Activated T-cell treated with anti-CD3 and anti-CD28 coated beads for 24 hours (primary cell): ENCODE data around the gene SLC9A8.
"Not testable (repeated sequence)": the region's sequence is repeated elsewhere in the genome, so short reads cannot be mapped to it uniquely, and the experiment has no call there.

Source experiments
- DNase-seq: peaks from one replicate; pipeline ENCODE4 v3.0.0-alpha.2; 2020; ENCODE audit warnings: low read depth

The SLC9A8 gene

GRCh38 chr20:49812507-49813304 lies at the start of gene SLC9A8:
Gene SLC9A8 (plus strand): TSS chr20:49812828. CDS start chr20:49812923, 95 bp downstream.
- peak; percentile 73 for DNase-seq

- no peak for DNase-seq
Observed at GRCh38 chr20:49762940-49763766, 49.5 kb upstream of the SLC9A8 start.

- no peak for DNase-seq
Observed at GRCh38 chr20:49765413-49765736, 47.3 kb upstream of the SLC9A8 start.

- DNase-seq = no peak
Observed at GRCh38 chr20:49765846-49766541, 46.6 kb upstream of the SLC9A8 start.

GRCh38 chr20:49766979-49767521 lies 45.6 kb upstream of the SLC9A8 start:
- DNase-seq = no peak

- DNase-seq = no peak
Observed at GRCh38 chr20:49768204-49769047, 44.2 kb upstream of the SLC9A8 start.

GRCh38 chr20:49769048-49769581 lies 43.5 kb upstream of the SLC9A8 start:
- no peak for DNase-seq

GRCh38 chr20:49770634-49771033 lies 42.0 kb upstream of the SLC9A8 start:
- DNase-seq = no peak

GRCh38 chr20:49774213-49774612 lies 38.4 kb upstream of the SLC9A8 start:
- not testable (repeated sequence) for DNase-seq

GRCh38 chr20:49775229-49775693 lies 37.4 kb upstream of the SLC9A8 start:
- no peak for DNase-seq

- DNase-seq = no peak
Observed at GRCh38 chr20:49779972-49780371, 32.7 kb upstream of the SLC9A8 start.

GRCh38 chr20:49781676-49782075 lies 31.0 kb upstream of the SLC9A8 start:
- DNase-seq = no peak

- not testable (repeated sequence) for DNase-seq
Observed at GRCh38 chr20:49782439-49782838, 30.2 kb upstream of the SLC9A8 start.

- DNase-seq = not testable (repeated sequence)
Observed at GRCh38 chr20:49783021-49783995, 29.3 kb upstream of the SLC9A8 start.

GRCh38 chr20:49784291-49784690 lies 28.3 kb upstream of the SLC9A8 start:
- DNase-seq = no peak

GRCh38 chr20:49785149-49785851 lies 27.3 kb upstream of the SLC9A8 start:
- DNase-seq = no peak

GRCh38 chr20:49785852-49786175 lies 26.8 kb upstream of the SLC9A8 start:
- DNase-seq = no peak

- no peak for DNase-seq
Observed at GRCh38 chr20:49786196-49786595, 26.4 kb upstream of the SLC9A8 start.

GRCh38 chr20:49786668-49787370 lies 25.8 kb upstream of the SLC9A8 start:
- no peak for DNase-seq
